Tibial artery (tissue), 4 donors: ENCODE data around the gene PRDX2.
A peak's percentile ranks its signal among the peaks of the same experiment; 100 is the strongest.
"Not testable (repeated sequence)": the region's sequence is repeated elsewhere in the genome, so short reads cannot be mapped to it uniquely, and the experiment has no call there.

ENCODE experiments used
- DNase-seq, 2 donors: peaks; one replicate each; pipeline ENCODE4 v3.0.0-alpha.2; 2019
- H3K27ac ChIP-seq, 2 donors: fragments of 200-600 bp; sonication (generic) in 1 of 2; 1 replicate in 1 of 2; 2 replicates in 1 of 2; pipeline ENCODE4 v1.5.1; 2018 to 2019; ENCODE audit warnings: mild to moderate bottlenecking in 1 of 2
- H3K27me3 ChIP-seq, 2 donors: fragments of 200-600 bp; sonication (generic) in 1 of 2; one replicate each; pipeline versions ENCODE4 v1.5.1 to v1.6.0; 2016 to 2019
- H3K36me3 ChIP-seq, 3 donors: fragments of 200-600 bp; sonication (generic) in 2 of 3; one replicate each; pipeline ENCODE4 v1.5.1; 2016 to 2019; ENCODE audit warnings: mild to moderate bottlenecking in 2 of 3
- H3K4me1 ChIP-seq, 4 donors: fragments of 200-600 bp; sonication (generic) in 2 of 4; 1 replicate in 3 of 4; 2 replicates in 1 of 4; pipeline ENCODE4 v1.5.1; 2016 to 2019
- H3K4me3 ChIP-seq, 2 donors: fragments of 200-600 bp; sonication (generic) in 1 of 2; 1 replicate in 1 of 2; 2 replicates in 1 of 2; pipeline ENCODE4 v1.5.1; 2018 to 2019; ENCODE audit warnings: mild to moderate bottlenecking in 2 of 2
- H3K9me3 ChIP-seq, 3 donors: fragments of 200-600 bp; sonication (generic) in 1 of 3; one replicate each; pipeline ENCODE4 v1.5.1; 2016 to 2019
- intact Hi-C: fragments of 100-400 bp; cut with DNase I; formaldehyde crosslinking; loops from one replicate; pipeline ENCODE4 v1.15.0; 2023; ENCODE audit warnings: low total_unique reads
- TF ChIP-seq, protein P1 (sequence below), 2 experiments: fragments of 200-600 bp in 1 of 2; fragments of 450-650 bp in 1 of 2; IDR thresholded peaks; one replicate each; pipeline ENCODE4 v1.5.1; 2017 to 2019; ENCODE audit warnings: antibody characterized with exemption in 2 of 2, mild to moderate bottlenecking in 1 of 2, moderate library complexity in 1 of 2

Gene PRDX2

DNA sequence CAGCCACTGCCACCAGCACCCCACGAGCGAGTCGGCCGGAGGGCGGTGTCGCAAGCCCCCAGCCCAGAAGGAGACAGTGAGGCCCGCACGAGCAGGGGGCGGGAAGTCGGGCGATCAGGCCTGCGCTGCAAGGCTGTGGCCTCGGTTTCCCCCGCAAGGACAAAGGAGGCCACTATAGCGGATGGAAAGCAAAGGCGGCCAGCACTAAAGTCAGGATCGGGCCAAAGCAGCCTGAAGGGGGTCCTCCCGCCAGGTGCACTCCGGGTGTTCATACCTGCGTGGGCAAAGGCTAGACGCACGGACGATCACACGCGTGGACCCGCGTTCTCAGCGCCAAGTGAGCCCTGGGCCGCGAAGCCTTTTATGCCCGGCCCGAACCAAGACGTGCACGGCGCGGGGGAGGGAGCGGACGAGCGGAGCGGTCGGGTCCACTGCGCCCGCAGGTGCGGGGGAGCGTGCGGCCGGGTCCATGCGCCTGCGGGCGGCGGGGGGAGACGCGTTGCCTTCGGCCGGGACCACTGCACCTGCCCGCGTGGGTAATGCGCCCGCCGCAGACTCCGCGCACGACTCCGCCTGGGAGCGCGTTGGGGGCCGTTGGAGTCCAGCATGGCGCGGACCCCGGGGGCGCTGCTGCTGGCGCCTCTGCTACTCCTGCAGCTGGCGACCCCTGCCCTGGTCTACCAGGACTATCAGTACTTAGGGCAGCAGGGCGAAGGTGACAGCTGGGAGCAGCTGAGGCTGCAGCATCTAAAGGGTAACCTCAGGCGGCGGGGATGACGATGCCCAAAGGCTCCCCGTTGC lies at the start of gene PRDX2, which contains the start of gene THSD8:
Gene PRDX2, minus strand, starts transcription at position 335 of the 801 bp plus-strand sequence. CDS start 539 bp downstream, outside the sequence.
Gene THSD8, plus strand, starts transcription at position 604 of the 801 bp plus-strand sequence. Its CDS starts 3 bp downstream, at position 607.
- H3K4me3 ChIP-seq = peak within 1 kb of the TSS; percentile 65 to 66
- TF ChIP-seq, protein P1, sequence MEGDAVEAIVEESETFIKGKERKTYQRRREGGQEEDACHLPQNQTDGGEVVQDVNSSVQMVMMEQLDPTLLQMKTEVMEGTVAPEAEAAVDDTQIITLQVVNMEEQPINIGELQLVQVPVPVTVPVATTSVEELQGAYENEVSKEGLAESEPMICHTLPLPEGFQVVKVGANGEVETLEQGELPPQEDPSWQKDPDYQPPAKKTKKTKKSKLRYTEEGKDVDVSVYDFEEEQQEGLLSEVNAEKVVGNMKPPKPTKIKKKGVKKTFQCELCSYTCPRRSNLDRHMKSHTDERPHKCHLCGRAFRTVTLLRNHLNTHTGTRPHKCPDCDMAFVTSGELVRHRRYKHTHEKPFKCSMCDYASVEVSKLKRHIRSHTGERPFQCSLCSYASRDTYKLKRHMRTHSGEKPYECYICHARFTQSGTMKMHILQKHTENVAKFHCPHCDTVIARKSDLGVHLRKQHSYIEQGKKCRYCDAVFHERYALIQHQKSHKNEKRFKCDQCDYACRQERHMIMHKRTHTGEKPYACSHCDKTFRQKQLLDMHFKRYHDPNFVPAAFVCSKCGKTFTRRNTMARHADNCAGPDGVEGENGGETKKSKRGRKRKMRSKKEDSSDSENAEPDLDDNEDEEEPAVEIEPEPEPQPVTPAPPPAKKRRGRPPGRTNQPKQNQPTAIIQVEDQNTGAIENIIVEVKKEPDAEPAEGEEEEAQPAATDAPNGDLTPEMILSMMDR (IDR thresholded peaks at IDR 0.05) = peak in 1 of 2 experiments; percentile 6
- intact Hi-C loops = no loop called here
- H3K27me3 ChIP-seq = no peaks in the 10 kb centered on the region
- H3K4me1 ChIP-seq = peaks cover under 1 to 25% (median 15%) of the 10 kb centered on the region in 4 donors
- peak; percentile 60 to 88 for DNase-seq
- peaks cover 12 to 18% (median 18%) of the 10 kb centered on the region in 3 donors for H3K36me3 ChIP-seq
- H3K27ac ChIP-seq = peak within 1 kb of the TSS; percentile 62 to 82
- H3K9me3 ChIP-seq = no peaks in the 10 kb centered on the region

- Histone ChIP-seq H3K27ac (no peak overlapping the region), H3K36me3 (no peaks in the 10 kb centered on the region), H3K9me3 (no peaks in the 10 kb centered on the region), H3K4me1 (peaks cover 0 to 11% (median 6%) of the 10 kb centered on the region in 4 donors), H3K4me3 (peak overlapping the region in 1 of 2 donors; percentile 16), H3K27me3 (peaks cover 0 to 56% of the 10 kb centered on the region in 2 donors)
- TF ChIP-seq, protein P1 (IDR thresholded peaks at IDR 0.05) = peak; percentile 98 to 99
- peak; percentile 73 to 84 for DNase-seq
- intact Hi-C loops = loop anchor here (5.0 kb wide), 1 partner anchor 80 kb away; no protein-coding TSS in a partner anchor
These were observed 45.8 kb upstream of the PRDX2 start for GRCh38 chr19:12847159-12848139.

DNA sequence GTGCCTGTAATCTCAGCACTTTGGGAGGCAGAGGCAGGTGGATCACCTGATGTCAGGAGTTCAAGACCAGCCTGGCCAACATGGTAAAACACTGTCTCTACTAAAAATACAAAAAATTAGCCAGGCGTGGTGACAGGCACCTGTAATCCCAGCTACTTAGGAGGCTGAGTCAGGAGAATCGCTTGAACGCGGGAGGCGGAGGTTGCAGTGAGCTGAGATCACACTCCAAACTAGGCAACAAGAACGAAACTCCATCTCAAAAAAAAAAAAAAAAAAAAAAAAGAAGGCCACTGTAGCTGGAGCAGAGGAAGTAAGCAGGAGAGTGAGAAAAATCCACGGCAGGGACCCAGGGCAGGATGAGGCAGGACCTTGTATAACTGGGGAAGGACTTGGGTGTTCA lies 45.0 kb upstream of the PRDX2 start:
- not testable (repeated sequence) for H3K4me3 ChIP-seq, H3K9me3 ChIP-seq, H3K27ac ChIP-seq, H3K36me3 ChIP-seq, DNase-seq
- H3K4me1 ChIP-seq = peaks cover 0 to 11% (median 6%) of the 10 kb centered on the region in 4 donors
- intact Hi-C loops = loop anchor here (5.0 kb wide), 1 partner anchor 79 kb away; no protein-coding TSS in a partner anchor
- H3K27me3 ChIP-seq = peaks cover 0 to 57% of the 10 kb centered on the region in 2 donors

GRCh38 chr19:12843999-12844732 lies 42.6 kb upstream of the PRDX2 start:
- Histone ChIP-seq H3K4me3 (no peak overlapping the region), H3K36me3 (no peaks in the 10 kb centered on the region), H3K9me3 (no peaks in the 10 kb centered on the region), H3K4me1 (peaks cover 0 to 23% (median 14%) of the 10 kb centered on the region in 4 donors), H3K27ac (no peak overlapping the region), H3K27me3 (peaks cover 8 to 79% of the 10 kb centered on the region in 2 donors)
- intact Hi-C loops = no loop called here
- DNase-seq = no peak
- TF ChIP-seq, protein P1 (IDR thresholded peaks at IDR 0.05) = no peak

DNA sequence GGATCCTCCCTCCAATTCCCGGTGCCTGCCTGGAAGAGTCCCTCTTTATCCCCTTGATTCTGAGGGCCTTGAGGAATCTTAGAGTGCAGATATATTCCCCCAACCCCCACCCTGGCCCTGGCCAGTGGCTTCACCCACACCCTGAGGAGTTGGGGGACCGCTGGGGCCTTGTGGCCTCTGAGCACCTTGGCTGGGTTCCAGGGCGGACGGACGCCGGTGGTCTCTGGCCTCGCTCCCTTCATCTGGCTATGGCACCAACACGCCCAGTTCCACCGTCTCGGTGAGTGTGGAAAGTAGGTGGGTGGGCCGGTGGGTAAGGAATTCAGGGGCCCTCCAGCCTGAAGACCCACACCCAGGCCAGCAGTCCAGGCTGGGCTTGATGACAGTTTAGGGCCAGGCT lies 41.7 kb upstream of the PRDX2 start:
- TF ChIP-seq, protein P1 (IDR thresholded peaks at IDR 0.05) = no peak
- no peak for DNase-seq
- intact Hi-C loops = no loop called here
- no peaks in the 10 kb centered on the region for H3K9me3 ChIP-seq
- H3K36me3 ChIP-seq = no peaks in the 10 kb centered on the region
- H3K27ac ChIP-seq = no peak overlapping the region
- no peak overlapping the region for H3K4me3 ChIP-seq
- peaks cover 0 to 30% (median 21%) of the 10 kb centered on the region in 4 donors for H3K4me1 ChIP-seq
- H3K27me3 ChIP-seq = peaks cover 10 to 87% of the 10 kb centered on the region in 2 donors
